ENCODE data around the gene KDM4B. TPM values are rescaled to one million over a fixed set of nuclear protein-coding genes. Genes with fewer than 3 reads are reported as not detected.

Gene KDM4B
- total and polyA plus RNA-seq, 9 donors = 5.2 to 62.9 (median 46.4) TPM

GRCh38 chr19:5101871-5102270 is 133.0 kb downstream of the KDM4B start:
- H3K36me3 ChIP-seq = no peaks in the 10 kb centered on the region
- intact Hi-C loops (cut with DNase I) = no loop called here
- no peak for TF ChIP-seq POLR2A (IDR thresholded peaks at IDR 0.05)
- TF ChIP-seq EP300 (IDR thresholded peaks at IDR 0.05) = no peak
- no peak for TF ChIP-seq CTCF (IDR thresholded peaks at IDR 0.05)
- no peak for DNase-seq
- no peak overlapping the region for H3K27ac ChIP-seq
- WGBS, 3 donors = 93 to 98% (median 96%) methylated on average over 18 of the region's 18 CpGs
- H3K4me1 ChIP-seq (ENCODE audit: insufficient read depth) = no peaks in the 10 kb centered on the region
- H3K27me3 ChIP-seq = no peaks in the 10 kb centered on the region
- H3K4me3 ChIP-seq = no peak overlapping the region
- H3K9me3 ChIP-seq = no peaks in the 10 kb centered on the region

- intact Hi-C loops (cut with DNase I) = no loop called here
- Histone ChIP-seq H3K4me1 (ENCODE audit: insufficient read depth) (no peaks in the 10 kb centered on the region), H3K9me3 (no peaks in the 10 kb centered on the region), H3K36me3 (no peaks in the 10 kb centered on the region), H3K27me3 (no peaks in the 10 kb centered on the region), H3K4me3 (no peak overlapping the region), H3K27ac (no peak overlapping the region)
- DNase-seq = no peak
- TF ChIP-seq EP300 (IDR thresholded peaks at IDR 0.05) (no peak), POLR2A (IDR thresholded peaks at IDR 0.05) (no peak), CTCF (IDR thresholded peaks at IDR 0.05) (no peak)
- WGBS, 3 donors = 92 to 96% (median 94%) methylated on average over 20 to 21 of the region's 21 CpGs
Measured at GRCh38 chr19:5102520-5102919, 133.6 kb downstream of the KDM4B start.

GRCh38 chr19:5103061-5103701 is 134.3 kb downstream of the KDM4B start:
- intact Hi-C loops (cut with DNase I) = no loop called here
- H3K27me3 ChIP-seq = no peaks in the 10 kb centered on the region
- no peak overlapping the region for H3K4me3 ChIP-seq
- no peaks in the 10 kb centered on the region for H3K4me1 ChIP-seq (ENCODE audit: insufficient read depth)
- no peak overlapping the region for H3K27ac ChIP-seq
- DNase-seq = no peak
- no peaks in the 10 kb centered on the region for H3K36me3 ChIP-seq
- 64 to 68% (median 66%) methylated on average over 29 of the region's 29 CpGs for WGBS, 3 donors
- no peaks in the 10 kb centered on the region for H3K9me3 ChIP-seq
- TF ChIP-seq CTCF (IDR thresholded peaks at IDR 0.05) (no peak), POLR2A (IDR thresholded peaks at IDR 0.05) (no peak)

DNA sequence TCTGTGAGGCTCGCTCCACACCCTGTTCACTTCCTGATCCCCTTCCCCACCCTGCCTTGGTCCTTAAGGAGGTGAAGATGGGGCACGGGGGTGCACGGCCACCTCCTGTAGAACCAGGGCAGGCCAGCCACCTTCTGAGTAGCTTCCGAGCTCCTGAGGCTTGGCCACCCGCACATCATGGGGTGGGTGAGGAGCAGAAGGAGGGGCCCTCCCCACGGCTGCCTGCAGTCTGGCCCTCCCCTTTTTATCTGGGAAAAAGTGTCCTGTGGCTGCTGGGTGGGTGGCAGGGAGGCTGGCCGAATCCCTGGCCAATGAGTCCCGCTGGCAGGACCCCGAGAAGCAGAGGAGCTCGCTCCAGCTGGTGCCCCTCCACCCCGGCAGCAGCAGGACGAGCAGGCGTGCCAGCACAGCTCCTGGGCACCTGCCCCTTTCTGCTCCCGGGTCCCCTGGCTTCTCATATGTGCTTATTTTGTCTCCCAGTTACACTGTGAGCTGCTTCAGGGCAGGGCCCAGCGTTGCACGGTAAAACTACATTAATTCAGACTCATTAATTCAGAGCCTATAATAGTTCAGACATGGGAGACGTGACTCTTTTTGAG is 135.0 kb downstream of the KDM4B start:
- no peak for TF ChIP-seq EP300 (IDR thresholded peaks at IDR 0.05)
- TF ChIP-seq CTCF (IDR thresholded peaks at IDR 0.05) = no peak
- TF ChIP-seq POLR2A (IDR thresholded peaks at IDR 0.05) = no peak
- Histone ChIP-seq H3K36me3 (no peaks in the 10 kb centered on the region), H3K4me1 (ENCODE audit: insufficient read depth) (no peaks in the 10 kb centered on the region), H3K27ac (no peak overlapping the region), H3K4me3 (no peak overlapping the region), H3K9me3 (no peaks in the 10 kb centered on the region), H3K27me3 (no peaks in the 10 kb centered on the region)
- DNase-seq = no peak
- intact Hi-C loops (cut with DNase I) = no loop called here
- 81 to 86% (median 83%) methylated on average over 17 of the region's 17 CpGs for WGBS, 3 donors
